ENCODE data around the gene PCIF1. TPM values are rescaled to one million over a fixed set of nuclear protein-coding genes. Genes with fewer than 3 reads are reported as not detected.
A peak's percentile ranks its signal among the peaks of the same experiment; 100 is the strongest.
"Not testable (repeated sequence)": the region's sequence is repeated elsewhere in the genome, so short reads cannot be mapped to it uniquely, and the experiment has no call there.

Gene PCIF1
- total RNA-seq, 1 donor, result 12.7 TPM

GRCh38 chr20:45991616-45992015 is 57.1 kb downstream of the PCIF1 start:
- H2AFZ ChIP-seq (ENCODE audit: low read length), result no peak overlapping the region
- TF ChIP-seq CTCF (IDR thresholded peaks at IDR 0.05; ENCODE audit: extremely low read depth, low read depth, low read length), result no peak
- no peaks in the 10 kb centered on the region for H4K20me1 ChIP-seq (ENCODE audit: insufficient read depth, low read length)
- H3K4me1 ChIP-seq (ENCODE audit: insufficient read depth, low read length), result peaks cover 5% of the 10 kb centered on the region
- no peak overlapping the region for H3K27ac ChIP-seq (ENCODE audit: low read depth, low read length)
- no peaks in the 10 kb centered on the region for H3K27me3 ChIP-seq (ENCODE audit: insufficient read depth, low read length)
- H3K4me2 ChIP-seq (ENCODE audit: insufficient read depth, low read length), result no peak overlapping the region
- H3K79me2 ChIP-seq (ENCODE audit: insufficient read depth, low read length), result no peaks in the 10 kb centered on the region
- no peaks in the 10 kb centered on the region for H3K9me3 ChIP-seq (ENCODE audit: low read depth, low read length)
- H3K4me3 ChIP-seq (ENCODE audit: insufficient read depth, low read length), result no peak overlapping the region
- no peaks in the 10 kb centered on the region for H3K36me3 ChIP-seq (ENCODE audit: insufficient read depth, low read length)
- DNase-seq (ENCODE audit: insufficient read length, low spot score, missing footprints), result no peak

GRCh38 chr20:45993197-45993951 is 58.9 kb downstream of the PCIF1 start:
- Histone ChIP-seq H3K79me2 (ENCODE audit: insufficient read depth, low read length) (no peaks in the 10 kb centered on the region), H3K4me3 (ENCODE audit: insufficient read depth, low read length) (no peak overlapping the region), H3K4me2 (ENCODE audit: insufficient read depth, low read length) (no peak overlapping the region), H3K36me3 (ENCODE audit: insufficient read depth, low read length) (no peaks in the 10 kb centered on the region), H3K27me3 (ENCODE audit: insufficient read depth, low read length) (peaks cover 15% of the 10 kb centered on the region), H3K4me1 (ENCODE audit: insufficient read depth, low read length) (peaks cover 5% of the 10 kb centered on the region), H3K9me3 (ENCODE audit: low read depth, low read length) (no peaks in the 10 kb centered on the region), H3K27ac (ENCODE audit: low read depth, low read length) (no peak overlapping the region), H4K20me1 (ENCODE audit: insufficient read depth, low read length) (no peaks in the 10 kb centered on the region), H2AFZ (ENCODE audit: low read length) (no peak overlapping the region)
- TF ChIP-seq CTCF (IDR thresholded peaks at IDR 0.05; ENCODE audit: extremely low read depth, low read depth, low read length), result no peak
- peak; percentile 88 for DNase-seq (ENCODE audit: insufficient read length, low spot score, missing footprints)

GRCh38 chr20:45994761-45995493 is 60.4 kb downstream of the PCIF1 start:
- Histone ChIP-seq H4K20me1 (ENCODE audit: insufficient read depth, low read length) (no peaks in the 10 kb centered on the region), H3K27ac (ENCODE audit: low read depth, low read length) (no peak overlapping the region), H3K36me3 (ENCODE audit: insufficient read depth, low read length) (no peaks in the 10 kb centered on the region), H3K9me3 (ENCODE audit: low read depth, low read length) (no peaks in the 10 kb centered on the region), H2AFZ (ENCODE audit: low read length) (no peak overlapping the region), H3K4me2 (ENCODE audit: insufficient read depth, low read length) (no peak overlapping the region), H3K79me2 (ENCODE audit: insufficient read depth, low read length) (no peaks in the 10 kb centered on the region), H3K4me1 (ENCODE audit: insufficient read depth, low read length) (peaks cover 5% of the 10 kb centered on the region), H3K27me3 (ENCODE audit: insufficient read depth, low read length) (peaks cover 22% of the 10 kb centered on the region), H3K4me3 (ENCODE audit: insufficient read depth, low read length) (no peak overlapping the region)
- peak; percentile 47 for DNase-seq (ENCODE audit: insufficient read length, low spot score, missing footprints)
- no peak for TF ChIP-seq CTCF (IDR thresholded peaks at IDR 0.05; ENCODE audit: extremely low read depth, low read depth, low read length)

- not testable (repeated sequence) for H3K4me1 ChIP-seq (ENCODE audit: insufficient read depth, low read length); H3K36me3 ChIP-seq (ENCODE audit: insufficient read depth, low read length); H3K9me3 ChIP-seq (ENCODE audit: low read depth, low read length); H2AFZ ChIP-seq (ENCODE audit: low read length); H3K27ac ChIP-seq (ENCODE audit: low read depth, low read length); H3K4me3 ChIP-seq (ENCODE audit: insufficient read depth, low read length); H4K20me1 ChIP-seq (ENCODE audit: insufficient read depth, low read length); DNase-seq (ENCODE audit: insufficient read length, low spot score, missing footprints); H3K79me2 ChIP-seq (ENCODE audit: insufficient read depth, low read length); H3K4me2 ChIP-seq (ENCODE audit: insufficient read depth, low read length)
- peaks cover 24% of the 10 kb centered on the region for H3K27me3 ChIP-seq (ENCODE audit: insufficient read depth, low read length)
Measured at GRCh38 chr20:45995495-45996097, 61.1 kb downstream of the PCIF1 start.
